Cardiac fibroblast (primary cell): ENCODE results near the gene MAN1B1.
A peak's percentile ranks its signal among the peaks of the same experiment; 100 is the strongest.

ENCODE experiments used
- DNase-seq, 2 donors: peaks; one replicate each; pipeline versions ENCODE4 v3.0.0 to v3.0.0-alpha.2; 2010; ENCODE audit warnings: low read depth in 2 of 2
- H3K4me3 ChIP-seq, 2 donors: replicated peaks in 1 of 2; 1 replicate in 1 of 2; 2 replicates in 1 of 2; pipeline ENCODE4 v1.5.1; 2011; ENCODE audit warnings: low read depth in 2 of 2, low read length in 2 of 2, mild to moderate bottlenecking in 2 of 2, moderate library complexity in 1 of 2
- TF ChIP-seq, protein P1 (sequence below): IDR thresholded peaks from one replicate; pipeline ENCODE4 v1.5.1; 2011; ENCODE audit warnings: low read depth, mild to moderate bottlenecking, low read length, inconsistent platforms

Gene MAN1B1

GRCh38 chr9:137077010-137077747 is 9.6 kb upstream of the MAN1B1 start, which contains the start of gene UAP1L1:
Gene UAP1L1 (plus strand): TSS chr9:137077517. CDS start chr9:137077533, 16 bp downstream.
- H3K4me3 ChIP-seq, result peak within 1 kb of the TSS; percentile 70 to 87
- TF ChIP-seq, protein P1, sequence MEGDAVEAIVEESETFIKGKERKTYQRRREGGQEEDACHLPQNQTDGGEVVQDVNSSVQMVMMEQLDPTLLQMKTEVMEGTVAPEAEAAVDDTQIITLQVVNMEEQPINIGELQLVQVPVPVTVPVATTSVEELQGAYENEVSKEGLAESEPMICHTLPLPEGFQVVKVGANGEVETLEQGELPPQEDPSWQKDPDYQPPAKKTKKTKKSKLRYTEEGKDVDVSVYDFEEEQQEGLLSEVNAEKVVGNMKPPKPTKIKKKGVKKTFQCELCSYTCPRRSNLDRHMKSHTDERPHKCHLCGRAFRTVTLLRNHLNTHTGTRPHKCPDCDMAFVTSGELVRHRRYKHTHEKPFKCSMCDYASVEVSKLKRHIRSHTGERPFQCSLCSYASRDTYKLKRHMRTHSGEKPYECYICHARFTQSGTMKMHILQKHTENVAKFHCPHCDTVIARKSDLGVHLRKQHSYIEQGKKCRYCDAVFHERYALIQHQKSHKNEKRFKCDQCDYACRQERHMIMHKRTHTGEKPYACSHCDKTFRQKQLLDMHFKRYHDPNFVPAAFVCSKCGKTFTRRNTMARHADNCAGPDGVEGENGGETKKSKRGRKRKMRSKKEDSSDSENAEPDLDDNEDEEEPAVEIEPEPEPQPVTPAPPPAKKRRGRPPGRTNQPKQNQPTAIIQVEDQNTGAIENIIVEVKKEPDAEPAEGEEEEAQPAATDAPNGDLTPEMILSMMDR, result no peak
- peak; percentile 39 to 73 for DNase-seq

GRCh38 chr9:137077758-137078693 is 8.8 kb upstream of the MAN1B1 start:
- H3K4me3 ChIP-seq, result peak overlapping the region; percentile 70 to 87
- TF ChIP-seq, protein P1, result no peak
- DNase-seq, result no peak

DNA sequence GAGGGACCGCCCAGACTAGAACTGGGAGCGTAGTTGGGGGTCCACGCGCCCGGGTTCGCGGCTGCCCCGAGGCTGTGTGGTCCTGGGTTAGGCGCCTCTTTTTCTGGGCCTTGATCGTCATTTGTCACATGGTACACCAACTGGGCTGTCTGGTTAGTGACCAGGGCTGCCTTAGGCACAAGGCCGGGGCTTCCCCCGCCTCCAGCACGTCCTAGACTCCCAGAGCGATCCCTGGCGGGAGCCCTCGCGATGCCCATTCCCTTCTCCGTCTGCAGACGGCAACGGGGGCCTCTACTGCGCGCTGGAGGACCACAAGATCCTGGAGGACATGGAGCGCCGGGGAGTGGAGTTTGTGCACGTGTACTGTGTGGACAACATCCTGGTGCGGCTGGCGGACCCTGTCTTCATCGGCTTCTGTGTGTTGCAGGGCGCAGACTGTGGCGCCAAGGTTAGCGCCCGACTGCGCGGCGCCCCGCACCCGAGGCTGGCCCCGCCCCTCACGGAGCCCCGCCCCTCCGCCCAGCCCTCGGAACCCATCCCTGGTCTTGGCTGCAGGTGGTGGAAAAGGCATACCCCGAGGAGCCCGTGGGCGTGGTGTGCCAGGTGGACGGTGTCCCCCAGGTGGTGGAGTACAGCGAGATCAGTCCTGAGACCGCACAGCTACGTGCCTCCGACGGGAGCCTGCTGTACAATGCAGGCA is 7.9 kb upstream of the MAN1B1 start:
- TF ChIP-seq, protein P1, result no peak
- DNase-seq, result no peak
- peak overlapping the region; percentile 70 to 87 for H3K4me3 ChIP-seq

GRCh38 chr9:137079401-137079787 is 7.4 kb upstream of the MAN1B1 start:
- no peak for DNase-seq
- H3K4me3 ChIP-seq, result no peak overlapping the region
- TF ChIP-seq, protein P1, result no peak

GRCh38 chr9:137080260-137081122 is 6.3 kb upstream of the MAN1B1 start:
- TF ChIP-seq, protein P1, result no peak
- no peak for DNase-seq
- H3K4me3 ChIP-seq, result no peak overlapping the region
